ENCODE measurements around the gene PFKFB1. TPM values are rescaled to one million over a fixed set of nuclear protein-coding genes. Genes with fewer than 3 reads are reported as not detected.

The PFKFB1 gene
- total RNA-seq, 4 donors from 2014 or later: not detected

DNA sequence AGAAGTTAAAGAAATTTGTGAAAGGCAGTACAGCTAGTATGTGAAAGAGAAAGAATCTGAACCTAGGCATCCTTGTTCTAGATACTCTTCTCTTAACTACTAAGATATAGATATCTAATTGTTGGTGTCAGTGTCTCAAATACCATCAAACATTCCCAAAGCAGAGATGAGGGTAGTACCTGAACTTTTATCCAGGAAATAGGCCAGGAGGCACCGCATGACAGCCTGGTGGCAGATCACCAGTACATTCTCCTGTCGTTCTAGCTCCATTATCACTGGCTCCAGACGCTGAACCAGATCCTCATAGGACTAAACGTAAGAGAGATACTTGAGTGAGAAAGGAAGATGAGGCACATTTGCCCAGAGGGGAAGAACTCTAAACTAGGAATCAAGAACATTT is 56.6 kb downstream of the PFKFB1 start:
- intact Hi-C loops (cut with DNase I): no loop called here
- Histone ChIP-seq H3K27me3 (no peaks in the 10 kb centered on the region), H3K27ac (no peak overlapping the region), H3K9me3 (no peaks in the 10 kb centered on the region), H3K4me1 (no peaks in the 10 kb centered on the region), H3K36me3 (no peaks in the 10 kb centered on the region), H3K4me3 (no peak overlapping the region)
- DNase-seq: no peak
- WGBS, 2 donors: 40 to 71% methylated on average over 1 to 4 of the region's 4 CpGs
- TF ChIP-seq POLR2A (IDR thresholded peaks at IDR 0.05): no peak
- TF ChIP-seq, protein P1, sequence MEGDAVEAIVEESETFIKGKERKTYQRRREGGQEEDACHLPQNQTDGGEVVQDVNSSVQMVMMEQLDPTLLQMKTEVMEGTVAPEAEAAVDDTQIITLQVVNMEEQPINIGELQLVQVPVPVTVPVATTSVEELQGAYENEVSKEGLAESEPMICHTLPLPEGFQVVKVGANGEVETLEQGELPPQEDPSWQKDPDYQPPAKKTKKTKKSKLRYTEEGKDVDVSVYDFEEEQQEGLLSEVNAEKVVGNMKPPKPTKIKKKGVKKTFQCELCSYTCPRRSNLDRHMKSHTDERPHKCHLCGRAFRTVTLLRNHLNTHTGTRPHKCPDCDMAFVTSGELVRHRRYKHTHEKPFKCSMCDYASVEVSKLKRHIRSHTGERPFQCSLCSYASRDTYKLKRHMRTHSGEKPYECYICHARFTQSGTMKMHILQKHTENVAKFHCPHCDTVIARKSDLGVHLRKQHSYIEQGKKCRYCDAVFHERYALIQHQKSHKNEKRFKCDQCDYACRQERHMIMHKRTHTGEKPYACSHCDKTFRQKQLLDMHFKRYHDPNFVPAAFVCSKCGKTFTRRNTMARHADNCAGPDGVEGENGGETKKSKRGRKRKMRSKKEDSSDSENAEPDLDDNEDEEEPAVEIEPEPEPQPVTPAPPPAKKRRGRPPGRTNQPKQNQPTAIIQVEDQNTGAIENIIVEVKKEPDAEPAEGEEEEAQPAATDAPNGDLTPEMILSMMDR (IDR thresholded peaks at IDR 0.05): no peak

DNA sequence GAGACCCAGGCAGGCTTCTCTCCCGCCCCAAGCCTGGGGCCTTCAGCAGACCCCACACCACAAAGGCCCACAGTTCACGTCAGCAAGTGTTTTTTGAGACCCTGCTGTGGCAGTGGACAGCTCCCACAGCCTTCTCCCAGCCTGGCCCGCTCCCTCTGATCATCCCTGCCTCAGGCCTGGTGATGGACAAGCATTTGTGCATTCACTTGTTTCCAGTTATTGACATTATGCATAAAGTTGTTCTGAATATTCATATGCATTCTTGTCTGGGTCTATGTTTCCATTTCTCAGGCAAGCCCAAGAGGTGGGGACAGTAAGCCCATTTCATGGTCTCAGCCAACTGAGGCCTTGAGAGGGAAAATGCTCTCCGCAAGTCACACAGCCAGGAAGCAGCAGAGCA is 58.7 kb downstream of the PFKFB1 start:
- no peaks in the 10 kb centered on the region for H3K9me3 ChIP-seq
- no peaks in the 10 kb centered on the region for H3K4me1 ChIP-seq
- no peaks in the 10 kb centered on the region for H3K36me3 ChIP-seq
- TF ChIP-seq POLR2A (IDR thresholded peaks at IDR 0.05): no peak
- TF ChIP-seq, protein P1 (IDR thresholded peaks at IDR 0.05): no peak
- 42% methylated on average over 2 of the region's 4 CpGs; no CpG with 5 or more reads in 1 of the 2 donors for WGBS, 2 donors
- H3K4me3 ChIP-seq: no peak overlapping the region
- no peak for DNase-seq
- H3K27me3 ChIP-seq: no peaks in the 10 kb centered on the region
- intact Hi-C loops (cut with DNase I): no loop called here
- H3K27ac ChIP-seq: no peak overlapping the region

DNA sequence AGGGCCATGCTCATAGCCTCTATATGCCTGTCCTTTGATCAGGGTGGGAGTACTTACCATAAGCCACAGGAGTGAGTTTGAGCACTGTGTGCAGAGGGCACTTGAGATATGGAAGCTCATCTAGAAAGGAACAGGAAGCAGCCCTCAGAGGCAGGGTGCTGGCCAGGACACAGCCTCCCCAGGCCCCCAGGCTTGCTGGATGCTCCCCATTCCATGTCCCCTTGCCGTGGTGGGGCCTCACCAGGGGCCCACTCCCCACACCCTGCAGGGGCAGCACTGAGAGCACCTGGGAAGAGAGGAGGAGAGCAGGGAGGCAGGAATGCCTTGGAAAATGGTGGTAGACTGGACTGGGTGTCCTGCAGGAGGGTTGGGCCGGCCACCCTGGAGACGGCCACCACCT is 59.1 kb downstream of the PFKFB1 start:
- 50 to 80% methylated on average over 2 of the region's 3 CpGs for WGBS, 2 donors
- Histone ChIP-seq H3K27ac (no peak overlapping the region), H3K4me1 (no peaks in the 10 kb centered on the region), H3K36me3 (no peaks in the 10 kb centered on the region), H3K27me3 (no peaks in the 10 kb centered on the region), H3K9me3 (no peaks in the 10 kb centered on the region), H3K4me3 (no peak overlapping the region)
- no peak for TF ChIP-seq POLR2A (IDR thresholded peaks at IDR 0.05)
- TF ChIP-seq, protein P1 (IDR thresholded peaks at IDR 0.05): no peak
- no peak for DNase-seq
- intact Hi-C loops (cut with DNase I): no loop called here

DNA sequence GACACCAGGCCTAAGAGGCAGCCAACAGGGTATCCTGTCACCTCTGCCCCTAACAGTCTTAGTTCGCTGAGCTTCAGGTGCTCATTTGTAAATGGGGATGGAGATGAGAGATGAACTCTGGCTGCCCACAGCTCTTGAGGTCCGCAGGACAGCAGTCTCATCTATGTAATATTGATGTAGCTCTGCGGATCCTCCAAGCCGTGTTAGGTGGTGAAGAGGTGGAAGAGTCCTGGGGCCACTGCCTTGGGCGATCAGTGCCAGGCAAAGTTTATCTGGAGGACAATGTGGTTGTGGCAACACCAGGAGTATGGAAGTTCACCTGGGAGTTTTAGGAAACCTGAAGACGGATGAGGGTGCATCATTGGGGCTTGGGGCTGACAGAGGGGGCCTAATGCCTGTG is 59.9 kb downstream of the PFKFB1 start:
- no peaks in the 10 kb centered on the region for H3K4me1 ChIP-seq
- H3K4me3 ChIP-seq: no peak overlapping the region
- no peak for DNase-seq
- no peaks in the 10 kb centered on the region for H3K9me3 ChIP-seq
- H3K36me3 ChIP-seq: peaks cover 0 to 5% (median 0%) of the 10 kb centered on the region in 3 donors
- TF ChIP-seq, protein P1 (IDR thresholded peaks at IDR 0.05): no peak
- no peak for TF ChIP-seq POLR2A (IDR thresholded peaks at IDR 0.05)
- no peaks in the 10 kb centered on the region for H3K27me3 ChIP-seq
- 60 to 100% methylated on average over 1 to 3 of the region's 6 CpGs for WGBS, 2 donors
- H3K27ac ChIP-seq: no peak overlapping the region
- intact Hi-C loops (cut with DNase I): no loop called here

DNA sequence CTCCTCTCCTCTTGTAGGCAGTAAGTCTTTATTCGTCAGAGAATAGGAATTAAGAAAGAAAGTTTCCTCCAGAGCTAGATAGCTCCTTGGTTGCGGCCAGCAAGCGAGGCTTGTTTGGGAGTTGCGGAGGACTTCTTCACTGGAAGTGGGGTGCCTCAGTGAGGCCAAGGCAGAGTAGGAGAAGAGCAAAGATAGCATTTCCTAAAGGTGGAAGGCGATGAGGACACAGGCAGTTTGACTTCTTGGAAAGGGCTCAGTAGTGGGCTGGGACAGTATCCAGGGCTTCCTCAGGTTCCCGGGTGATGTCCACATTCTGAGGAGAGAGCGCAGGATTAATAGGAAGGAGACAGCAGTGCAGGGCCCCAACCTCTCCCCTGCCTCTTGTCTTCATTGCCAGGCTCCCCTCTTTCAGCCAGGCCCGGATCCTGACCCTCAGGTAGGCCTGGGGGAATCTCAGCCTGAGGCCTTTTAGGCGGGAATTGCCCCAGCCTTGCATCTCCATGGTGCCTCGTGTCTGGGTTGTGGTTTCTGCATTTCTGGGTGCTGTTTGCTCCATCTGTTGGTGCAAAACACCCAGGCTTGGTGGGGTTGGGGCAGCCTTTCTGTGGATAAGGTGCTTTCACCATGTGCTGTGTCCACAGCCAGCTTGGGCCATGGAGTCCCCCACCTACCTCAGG is 60.7 kb downstream of the PFKFB1 start:
- no peaks in the 10 kb centered on the region for H3K27me3 ChIP-seq
- TF ChIP-seq POLR2A (IDR thresholded peaks at IDR 0.05): no peak
- TF ChIP-seq, protein P1 (IDR thresholded peaks at IDR 0.05): no peak
- 70 to 100% methylated on average over 1 to 6 of the region's 10 CpGs for WGBS, 2 donors
- no peak overlapping the region for H3K4me3 ChIP-seq
- H3K27ac ChIP-seq: no peak overlapping the region
- H3K9me3 ChIP-seq: no peaks in the 10 kb centered on the region
- no peaks in the 10 kb centered on the region for H3K4me1 ChIP-seq
- intact Hi-C loops (cut with DNase I): no loop called here
- peaks cover 0 to 8% (median 0%) of the 10 kb centered on the region in 3 donors for H3K36me3 ChIP-seq
- no peak for DNase-seq

Measured in esophagus squamous epithelium (tissue), 5 donors.